Right atrium auricular region (tissue), 2 donors: ENCODE results near the gene TNS4. TPM values are rescaled to one million over a fixed set of nuclear protein-coding genes. Genes with fewer than 3 reads are reported as not detected.

Experiments used
- DNase-seq: peaks from one replicate; pipeline ENCODE4 v3.0.0-alpha.2; 2019; ENCODE audit warnings: low spot score
- H3K27ac ChIP-seq, 2 donors: fragments of 200-600 bp; sonication (generic); 1 replicate in 1 of 2; 2 replicates in 1 of 2; pipeline ENCODE4 v1.5.1; 2016 to 2019
- H3K27me3 ChIP-seq, 2 donors: fragments of 200-600 bp; sonication (generic); one replicate each; pipeline versions ENCODE4 v1.5.1 to v1.6.0; 2017 to 2019
- H3K36me3 ChIP-seq: fragments of 200-600 bp; sonication (generic); one replicate; pipeline ENCODE4 v1.5.1; 2016
- H3K4me1 ChIP-seq, 2 donors: fragments of 200-600 bp; sonication (generic); one replicate each; pipeline versions ENCODE4 v1.5.1 to v1.6.0; 2017 to 2019
- H3K4me3 ChIP-seq, 2 donors: fragments of 200-600 bp; sonication (generic); 1 replicate in 1 of 2; 2 replicates in 1 of 2; pipeline ENCODE4 v1.5.1; 2017 to 2019; ENCODE audit warnings: mild to moderate bottlenecking in 1 of 2, moderate library complexity in 1 of 2
- H3K9me3 ChIP-seq, 2 donors: fragments of 200-600 bp; sonication (generic); one replicate each; pipeline ENCODE4 v1.5.1; 2019
- CTCF ChIP-seq, 2 donors: fragments of 200-600 bp; sonication (generic); IDR thresholded peaks; one replicate each; pipeline ENCODE4 v1.5.1; 2019; ENCODE audit warnings: antibody characterized with exemption in 2 of 2
- total RNA-seq, 2 donors: library from RNA; depleted of rRNA; stranded (reverse); fragments of >200 nt; gene quantifications; one replicate each; pipeline ENCODE4 v1.1.0, GENCODE V29; 2016

Gene TNS4
- total RNA-seq, 2 donors from 2014 or later, result not detected

GRCh38 chr17:40541060-40541872, 39.8 kb upstream of the TNS4 start:
- H3K27ac ChIP-seq, result peak overlapping the region; percentile 86 to 89
- no peaks in the 10 kb centered on the region for H3K27me3 ChIP-seq
- no peak for DNase-seq
- H3K4me1 ChIP-seq, result peaks cover 0 to 78% of the 10 kb centered on the region in 2 donors
- no peaks in the 10 kb centered on the region for H3K36me3 ChIP-seq
- no peak overlapping the region for H3K4me3 ChIP-seq
- no peaks in the 10 kb centered on the region for H3K9me3 ChIP-seq
- no peak for TF ChIP-seq CTCF (IDR thresholded peaks at IDR 0.05)

GRCh38 chr17:40540448-40540847, 39.0 kb upstream of the TNS4 start:
- TF ChIP-seq CTCF (IDR thresholded peaks at IDR 0.05), result no peak
- peak overlapping the region; percentile 86 to 89 for H3K27ac ChIP-seq
- H3K4me1 ChIP-seq, result peaks cover 0 to 87% of the 10 kb centered on the region in 2 donors

DNA sequence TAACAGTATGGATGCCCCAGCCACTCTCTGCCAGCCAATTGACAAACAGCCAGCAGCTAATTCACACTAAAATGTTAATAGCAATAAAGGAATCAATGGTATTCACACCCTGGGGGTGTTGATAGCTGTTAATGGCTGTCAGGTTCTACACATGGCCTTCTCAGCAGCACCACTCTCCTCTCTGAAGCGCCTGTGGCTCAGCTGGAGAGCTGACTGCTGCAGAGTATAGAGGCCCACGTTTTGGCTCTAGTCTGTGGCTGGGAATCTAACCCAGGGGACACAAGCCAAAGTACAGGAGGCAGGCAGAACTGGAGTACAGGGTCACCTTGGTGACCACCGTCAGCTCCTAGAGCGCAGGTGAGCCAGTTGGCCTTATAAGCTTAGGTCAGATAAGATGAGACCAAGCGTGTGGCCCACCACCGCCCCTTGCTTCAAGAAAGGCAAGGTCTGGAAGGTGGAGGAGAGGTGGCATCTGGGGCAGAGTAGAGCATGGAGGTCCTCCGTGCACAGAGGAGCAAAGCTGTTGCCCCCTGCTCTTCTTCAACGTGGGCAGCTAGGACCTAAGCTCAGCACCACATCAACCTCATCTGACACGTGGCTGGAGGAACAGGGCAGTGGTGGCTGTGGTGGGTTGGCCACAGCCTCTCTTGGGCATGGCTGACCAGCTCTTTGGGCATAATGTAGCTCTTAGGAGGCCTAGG, 38.4 kb upstream of the TNS4 start:
- no peak overlapping the region for H3K4me3 ChIP-seq
- H3K9me3 ChIP-seq, result no peaks in the 10 kb centered on the region
- H3K27me3 ChIP-seq, result no peaks in the 10 kb centered on the region
- no peak for DNase-seq
- H3K4me1 ChIP-seq, result peaks cover 0 to 91% of the 10 kb centered on the region in 2 donors
- peak overlapping the region; percentile 86 to 89 for H3K27ac ChIP-seq
- H3K36me3 ChIP-seq, result no peaks in the 10 kb centered on the region
- no peak for TF ChIP-seq CTCF (IDR thresholded peaks at IDR 0.05)

More at GRCh38 chr17:40540448-40540847, 39.0 kb upstream of the TNS4 start:
- Histone ChIP-seq H3K27me3 (no peaks in the 10 kb centered on the region), H3K9me3 (no peaks in the 10 kb centered on the region), H3K36me3 (no peaks in the 10 kb centered on the region), H3K4me3 (no peak overlapping the region)
- no peak for DNase-seq

- DNase-seq, result no peak
- Histone ChIP-seq H3K4me1 (peaks cover 0 to 95% of the 10 kb centered on the region in 2 donors), H3K4me3 (no peak overlapping the region), H3K36me3 (no peaks in the 10 kb centered on the region), H3K27ac (peak overlapping the region; percentile 86 to 89), H3K27me3 (no peaks in the 10 kb centered on the region), H3K9me3 (no peaks in the 10 kb centered on the region)
- TF ChIP-seq CTCF (IDR thresholded peaks at IDR 0.05), result no peak
Measured at GRCh38 chr17:40538936-40539705, 37.7 kb upstream of the TNS4 start.

DNA sequence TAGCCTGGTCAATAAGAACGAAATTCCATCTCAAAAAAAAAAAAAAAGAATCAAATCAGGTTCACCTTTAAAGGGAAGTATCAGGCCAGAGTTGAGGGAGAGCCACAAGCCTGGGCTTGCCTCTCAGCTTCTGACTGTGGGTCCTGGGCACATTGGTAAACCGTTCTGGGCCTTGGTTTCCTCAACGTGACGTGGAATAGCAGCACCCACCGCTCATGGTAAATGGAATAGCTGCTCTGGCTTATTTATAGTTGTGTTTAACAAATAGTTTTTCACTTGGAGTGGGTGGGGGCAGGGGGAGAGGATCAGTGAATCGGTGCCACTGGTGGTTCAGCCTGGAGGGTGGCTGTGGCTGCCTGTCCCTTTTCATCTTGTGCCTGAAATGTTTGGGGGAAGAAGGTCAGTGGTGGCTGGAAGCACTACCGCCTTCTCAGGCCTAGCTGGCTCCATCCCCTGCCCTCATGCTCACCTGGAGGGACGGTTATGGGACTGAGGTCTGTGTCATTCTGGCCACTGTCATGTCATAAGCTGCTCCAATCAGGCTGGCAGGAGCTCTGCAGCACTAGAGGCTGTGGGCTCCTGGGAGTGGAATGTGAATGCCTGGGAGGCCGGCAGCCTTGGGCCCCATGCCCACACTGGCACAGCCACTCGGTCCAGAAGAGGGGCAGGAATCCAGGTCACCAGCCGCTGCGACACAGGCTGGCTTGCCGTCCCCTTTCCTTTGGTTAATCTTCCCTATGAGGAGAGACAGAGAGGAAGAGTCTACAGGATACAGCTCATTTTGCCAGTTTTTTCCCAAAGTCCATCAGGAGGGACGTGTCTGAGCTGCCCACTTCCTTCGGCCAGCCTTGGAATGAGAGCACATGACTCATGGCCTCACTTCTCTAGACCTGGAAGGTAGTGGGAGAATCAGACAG, 36.9 kb upstream of the TNS4 start:
- Histone ChIP-seq H3K27me3 (no peaks in the 10 kb centered on the region), H3K4me3 (no peak overlapping the region), H3K9me3 (no peaks in the 10 kb centered on the region), H3K27ac (peak overlapping the region; percentile 86 to 89), H3K4me1 (peaks cover 0 to 95% of the 10 kb centered on the region in 2 donors), H3K36me3 (no peaks in the 10 kb centered on the region)
- no peak for TF ChIP-seq CTCF (IDR thresholded peaks at IDR 0.05)
- no peak for DNase-seq
